Measurements from ENCODE around the gene CDC73.

- no peak for TF ChIP-seq ARNTL (CRISPR knock-in tag; IDR thresholded peaks at IDR 0.05; ENCODE audit: borderline replicate concordance, low read depth)
- TF ChIP-seq GLIS3 (CRISPR knock-in tag; IDR thresholded peaks at IDR 0.05) = no peak
- no peak for TF ChIP-seq TCF4 (CRISPR knock-in tag; IDR thresholded peaks at IDR 0.05; ENCODE audit: borderline replicate concordance)
- no peak for TF ChIP-seq TOX (CRISPR knock-in tag; IDR thresholded peaks at IDR 0.05; ENCODE audit: borderline replicate concordance)
Measured at GRCh38 chr1:193085263-193085662, 36.6 kb upstream of the CDC73 start.

Data from SK-N-SH treated with all-trans-retinoic acid at 6 μM for 48 hours (cell line).